ENCODE results near the gene EIF3K.
A peak's percentile ranks its signal among the peaks of the same experiment; 100 is the strongest.
"Not testable (repeated sequence)": the region's sequence is repeated elsewhere in the genome, so short reads cannot be mapped to it uniquely, and the experiment has no call there.

The EIF3K gene

GRCh38 chr19:38619361-38620174, 580 bp downstream of the EIF3K start:
- DNase-seq: no peak

DNA sequence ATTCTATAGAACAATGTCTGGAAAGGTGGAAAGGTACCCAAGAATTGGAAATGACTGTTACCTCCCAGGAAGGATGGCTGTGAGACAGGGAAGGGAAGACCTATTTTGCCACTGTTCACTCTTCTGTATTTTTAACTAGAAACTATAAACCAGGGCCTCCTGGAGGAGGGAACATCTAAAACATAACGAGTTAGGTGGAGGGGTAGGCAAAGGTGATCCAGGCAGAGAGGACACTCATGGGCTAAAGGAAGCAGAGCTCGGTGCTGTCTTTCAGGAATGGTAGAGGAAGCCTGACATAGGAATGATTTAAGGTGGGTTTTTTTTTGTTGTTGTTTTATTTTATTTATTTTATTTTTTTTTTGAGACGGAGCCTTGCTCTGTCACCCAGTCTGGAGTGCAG, 5.8 kb downstream of the EIF3K start:
- no peak for DNase-seq

- DNase-seq: no peak
Measured at GRCh38 chr19:38626401-38626800, 7.4 kb downstream of the EIF3K start.

- no peak for DNase-seq
Measured at GRCh38 chr19:38629568-38629967, 10.6 kb downstream of the EIF3K start.

GRCh38 chr19:38631301-38631700, 12.3 kb downstream of the EIF3K start:
- not testable (repeated sequence) for DNase-seq

GRCh38 chr19:38631811-38632475, 13.0 kb downstream of the EIF3K start:
- DNase-seq: not testable (repeated sequence)

- no peak for DNase-seq
Measured at GRCh38 chr19:38632476-38633213, 13.7 kb downstream of the EIF3K start.

- DNase-seq: peak; percentile 94
Measured at GRCh38 chr19:38634757-38635482, 15.9 kb downstream of the EIF3K start.

- DNase-seq: no peak
Measured at GRCh38 chr19:38635483-38636399, 16.8 kb downstream of the EIF3K start.

DNA sequence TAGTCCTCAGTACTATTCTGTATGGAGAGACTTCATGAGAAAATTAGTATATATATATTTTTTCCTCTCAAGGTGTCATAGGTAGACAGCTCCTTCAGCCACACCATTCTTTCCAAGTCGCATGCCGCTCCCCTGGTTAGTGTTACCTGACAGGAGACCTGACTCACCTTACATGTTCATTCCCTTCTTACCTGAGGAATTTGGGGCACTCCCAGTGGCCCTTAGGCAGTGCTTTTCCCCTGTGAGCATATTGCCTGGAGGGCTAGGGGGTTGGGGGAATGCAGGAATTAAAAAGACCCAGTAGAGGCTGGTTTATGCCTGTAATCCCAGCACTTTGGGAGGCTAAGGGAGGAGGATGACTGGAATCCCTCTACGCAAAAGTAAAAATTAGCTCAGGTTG, 19.5 kb downstream of the EIF3K start:
- no peak for DNase-seq

GRCh38 chr19:38639679-38640078, 20.7 kb downstream of the EIF3K start:
- no peak for DNase-seq

GRCh38 chr19:38640368-38640767, 21.4 kb downstream of the EIF3K start:
- DNase-seq: no peak

DNA sequence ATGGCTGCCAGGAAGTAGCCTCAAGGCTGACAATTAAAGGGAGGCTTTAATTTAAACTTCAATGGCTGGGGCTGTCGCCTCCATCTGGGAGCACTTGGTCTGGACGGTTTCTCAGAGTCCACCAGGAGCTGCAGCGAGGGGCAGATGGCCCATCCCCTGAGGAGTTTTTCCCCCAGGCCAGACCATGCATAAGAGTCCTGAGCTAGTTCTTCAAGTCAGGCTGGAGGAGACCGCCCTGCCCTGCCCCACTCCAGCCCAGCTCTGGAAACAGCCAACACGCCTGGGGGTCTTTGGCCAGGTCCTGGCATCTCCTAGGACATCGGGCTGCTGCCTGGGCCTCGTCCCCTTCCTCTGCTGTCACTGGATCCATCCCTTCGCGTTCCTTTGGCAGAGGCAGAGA, 23.2 kb downstream of the EIF3K start:
- DNase-seq: no peak

GRCh38 chr19:38644719-38645118, 25.7 kb downstream of the EIF3K start:
- no peak for DNase-seq

DNA sequence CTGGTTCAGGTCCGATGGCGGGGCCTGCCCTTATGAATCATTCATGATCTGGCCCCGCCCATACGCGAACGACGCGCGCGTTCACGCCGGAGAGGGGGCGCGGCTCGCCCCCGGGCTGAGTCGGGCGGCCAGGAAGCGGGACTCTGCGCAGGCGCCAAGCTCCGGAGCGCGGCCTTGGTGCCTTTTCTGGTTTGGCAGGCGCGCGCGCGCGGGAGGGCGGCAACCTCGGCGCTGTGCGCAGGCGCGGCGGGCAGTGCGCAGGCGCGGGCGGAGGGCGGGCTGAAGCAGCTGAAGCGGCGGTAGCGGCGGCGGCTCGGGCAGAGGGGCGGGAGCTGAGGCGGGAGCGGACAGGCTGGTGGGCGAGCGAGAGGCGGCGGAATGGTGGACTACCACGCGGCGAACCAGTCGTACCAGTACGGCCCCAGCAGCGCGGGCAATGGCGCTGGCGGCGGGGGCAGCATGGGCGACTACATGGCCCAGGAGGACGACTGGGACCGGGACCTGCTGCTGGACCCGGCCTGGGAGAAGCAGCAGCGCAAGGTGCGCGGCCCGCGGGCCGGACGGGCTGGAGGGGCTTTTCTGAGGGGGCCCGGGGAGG, 28.5 kb downstream of the EIF3K start, which contains the start of gene ACTN4:
Gene ACTN4, plus strand, starts transcription at position 282 of the 598 bp plus-strand sequence. Its CDS starts 97 bp downstream, at position 379.
- DNase-seq: peak; percentile 100

GRCh38 chr19:38647966-38648768, 29.2 kb downstream of the EIF3K start:
- peak; percentile 79 for DNase-seq

DNA sequence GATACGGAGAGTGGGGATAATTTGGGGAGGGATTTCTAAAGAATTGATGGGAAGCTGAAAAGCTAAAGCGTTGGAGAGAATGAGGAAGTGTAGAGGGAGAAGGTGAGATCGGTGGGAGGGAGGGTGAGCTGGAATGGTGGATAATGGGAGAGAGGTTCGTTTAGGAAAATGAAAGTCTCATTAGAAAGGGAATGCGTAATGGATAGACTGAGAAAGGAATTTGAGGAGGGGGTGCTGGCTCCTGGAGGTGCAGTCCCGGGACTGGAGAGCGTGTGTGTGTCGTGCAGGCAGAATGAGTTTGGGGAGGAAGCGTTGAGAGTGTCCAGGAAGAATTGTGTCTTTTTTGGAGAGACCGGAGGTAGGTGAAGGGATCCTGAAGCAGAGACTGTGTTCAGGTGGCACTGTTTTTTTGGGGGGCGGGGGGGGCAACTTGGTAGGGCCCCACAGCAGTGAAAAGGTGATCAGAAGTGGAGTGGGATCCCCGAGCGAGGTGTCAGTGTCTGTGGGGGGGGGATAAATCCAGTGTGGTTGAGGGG, 29.8 kb downstream of the EIF3K start:
- no peak for DNase-seq

- no peak for DNase-seq
Measured at GRCh38 chr19:38649305-38650171, 30.6 kb downstream of the EIF3K start.

DNA sequence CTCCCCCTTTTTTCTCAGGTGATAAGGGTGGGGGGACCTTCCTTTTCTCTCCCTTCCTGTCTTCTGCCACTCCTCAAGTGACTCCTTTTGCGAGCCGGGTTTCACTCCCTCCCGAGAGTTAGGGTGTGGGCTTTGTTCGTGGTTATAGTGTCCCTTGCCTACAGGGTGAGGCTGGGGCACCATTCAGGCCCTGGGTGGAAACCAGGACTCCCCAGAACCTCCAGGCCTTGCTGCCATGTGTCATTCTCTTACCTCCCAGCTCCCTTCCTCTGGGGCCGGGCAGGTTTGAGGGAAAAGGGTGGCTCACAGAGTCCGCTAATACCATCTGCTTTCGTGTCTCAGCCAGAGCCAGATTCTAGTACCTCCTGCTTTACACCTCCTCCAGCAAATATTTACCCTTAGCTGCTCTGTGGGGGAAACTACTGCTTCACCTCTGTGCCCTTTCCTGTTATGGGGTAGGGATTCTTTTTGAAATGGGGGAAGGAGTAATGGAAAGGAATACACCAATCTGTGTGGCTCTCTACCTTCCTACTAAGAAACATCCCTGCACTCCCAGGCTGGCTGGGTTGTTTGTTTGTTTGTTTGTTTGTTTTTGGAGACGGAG, 31.3 kb downstream of the EIF3K start:
- DNase-seq: no peak

Data from NCI-H2227 treated with DMSO at 0.1 percent for 48 hours (cell line).